RWPE2 (cell line): ENCODE results near the gene PEX16.
A peak's percentile ranks its signal among the peaks of the same experiment; 100 is the strongest.
"Not testable (repeated sequence)": the region's sequence is repeated elsewhere in the genome, so short reads cannot be mapped to it uniquely, and the experiment has no call there.

Experiments used
- ATAC-seq: fragments of 200-7000 bp; cut with Tn5 transposase; 3 replicates; pipeline ENCODE4 v1.9.1; 2021; ENCODE audit warnings: low read depth
- DNase-seq: peaks from one replicate; pipeline ENCODE4 v3.0.0-alpha.2; 2020; ENCODE audit warnings: low spot score
- H3K27ac ChIP-seq: fragments of 450-650 bp; 2 replicates; pipeline ENCODE4 v1.5.1; 2017; ENCODE audit warnings: mild to moderate bottlenecking; ENCODE audit not compliant: poor library complexity, severe bottlenecking
- H3K27me3 ChIP-seq: fragments of 250-450 bp; sonication (Bioruptor Pico); 2 replicates; pipeline ENCODE4 v1.5.1; 2021; ENCODE audit warnings: mild to moderate bottlenecking, moderate library complexity; ENCODE audit not compliant: insufficient read depth, poor library complexity, severe bottlenecking
- H3K36me3 ChIP-seq: fragments of 250-450 bp; sonication (Bioruptor Pico); 2 replicates; pipeline ENCODE4 v1.5.1; 2020; ENCODE audit warnings: low read depth, mild to moderate bottlenecking, moderate library complexity
- H3K4me1 ChIP-seq: fragments of 250-450 bp; sonication (Bioruptor Pico); 2 replicates; pipeline ENCODE4 v1.5.1; 2021; ENCODE audit warnings: mild to moderate bottlenecking, moderate library complexity; ENCODE audit not compliant: insufficient read depth, poor library complexity, severe bottlenecking
- H3K4me3 ChIP-seq: fragments of 250-450 bp; sonication (Bioruptor Pico); 2 replicates; pipeline ENCODE4 v1.5.1; 2021; ENCODE audit warnings: mild to moderate bottlenecking, moderate library complexity; ENCODE audit not compliant: severe bottlenecking
- H3K9me3 ChIP-seq: fragments of 250-450 bp; sonication (Bioruptor Pico); 2 replicates; pipeline ENCODE4 v1.5.1; 2021; ENCODE audit warnings: mild to moderate bottlenecking, moderate library complexity; ENCODE audit not compliant: severe bottlenecking
- CTCF ChIP-seq: fragments of 450-650 bp; IDR thresholded peaks from one replicate; pipeline ENCODE4 v1.5.1; 2017; ENCODE audit warnings: mild to moderate bottlenecking, moderate library complexity; ENCODE audit not compliant: poor library complexity, severe bottlenecking

The PEX16 gene

GRCh38 chr11:45906965-45907611, 10.6 kb downstream of the PEX16 start, which contains the start of gene FREY1:
TSS of gene FREY1 (minus strand) at chr11:45907271. CDS start at chr11:45907245, 26 bp downstream.
- no peak within 1 kb of the TSS for H3K4me3 ChIP-seq
- H3K4me1 ChIP-seq, result no peaks in the 10 kb centered on the region
- DNase-seq (no peak), ATAC-seq (peak; percentile 11; the same call in 1 of the 3 replicates)
- no peaks in the 10 kb centered on the region for H3K9me3 ChIP-seq
- no peak for TF ChIP-seq CTCF
- H3K36me3 ChIP-seq, result peaks cover 11% of the 10 kb centered on the region
- no peaks in the 10 kb centered on the region for H3K27me3 ChIP-seq
- H3K27ac ChIP-seq, result no peak within 1 kb of the TSS

GRCh38 chr11:45906096-45906682, 11.5 kb downstream of the PEX16 start:
- peaks cover 2% of the 10 kb centered on the region; the same call in 1 of the 2 replicates for H3K36me3 ChIP-seq
- ATAC-seq (no peak), DNase-seq (no peak)
- no peaks in the 10 kb centered on the region for H3K27me3 ChIP-seq
- no peaks in the 10 kb centered on the region for H3K9me3 ChIP-seq
- no peak overlapping the region for H3K4me3 ChIP-seq
- H3K27ac ChIP-seq, result no peak overlapping the region
- H3K4me1 ChIP-seq, result no peaks in the 10 kb centered on the region
- no peak for TF ChIP-seq CTCF

- not testable (repeated sequence) for H3K36me3 ChIP-seq, H3K27ac ChIP-seq, DNase-seq, ATAC-seq, H3K27me3 ChIP-seq, H3K4me1 ChIP-seq, H3K9me3 ChIP-seq, H3K4me3 ChIP-seq
Observed at GRCh38 chr11:45905576-45905975, 12.1 kb downstream of the PEX16 start.

- no peak for ATAC-seq
- Histone ChIP-seq H3K4me1 (no peaks in the 10 kb centered on the region), H3K4me3 (no peak overlapping the region), H3K27ac (no peak overlapping the region), H3K36me3 (no peaks in the 10 kb centered on the region), H3K9me3 (no peaks in the 10 kb centered on the region), H3K27me3 (no peaks in the 10 kb centered on the region)
- DNase-seq, result no peak
- TF ChIP-seq CTCF, result no peak
Observed at GRCh38 chr11:45905095-45905494, 12.6 kb downstream of the PEX16 start.

- no peaks in the 10 kb centered on the region for H3K4me1 ChIP-seq
- no peaks in the 10 kb centered on the region for H3K36me3 ChIP-seq
- H3K9me3 ChIP-seq, result no peaks in the 10 kb centered on the region
- DNase-seq (no peak), ATAC-seq (no peak)
- TF ChIP-seq CTCF, result no peak
- H3K4me3 ChIP-seq, result no peak overlapping the region
- no peaks in the 10 kb centered on the region for H3K27me3 ChIP-seq
- H3K27ac ChIP-seq, result no peak overlapping the region
Observed at GRCh38 chr11:45904309-45904915, 13.3 kb downstream of the PEX16 start.
